MM.1S (cell line): ENCODE measurements around the gene INO80D.

Experiments
- CTCF ChIP-seq: fragments of 300-600 bp; sonication (generic); IDR thresholded peaks from 2 replicates; pipeline ENCODE4 v1.5.1; 2016; ENCODE audit warnings: antibody characterized with exemption, low read length, mixed read lengths
- EZH2 ChIP-seq: fragments of 300-600 bp; sonication (generic); optimal IDR thresholded peaks from 2 replicates; pipeline ENCODE3; 2017; ENCODE audit warnings: low read depth, mild to moderate bottlenecking, antibody characterized with exemption, low read length, mixed read lengths
- EZH2phosphoT487 ChIP-seq: fragments of 300-600 bp; sonication (generic); IDR thresholded peaks from 2 replicates; pipeline ENCODE4 v1.6.1; 2018; ENCODE audit warnings: antibody characterized with exemption, low read length

GRCh38 chr2:205967391-205968075, 118.4 kb downstream of the INO80D start:
- TF ChIP-seq CTCF (no peak), EZH2 (no peak), EZH2phosphoT487 (no peak)
